Neuronal stem cell (in vitro differentiated cells): Measurements from ENCODE around the gene THBS2.
"Not testable (repeated sequence)": the region's sequence is repeated elsewhere in the genome, so short reads cannot be mapped to it uniquely, and the experiment has no call there.

Experiments
- DNase-seq: peaks from one replicate; pipeline ENCODE4 v3.0.0-alpha.2; 2013; ENCODE audit warnings: low spot score
- H2AFZ ChIP-seq: one replicate; pipeline ENCODE4 v1.6.1; 2013; ENCODE audit warnings: mild to moderate bottlenecking, low read length, inconsistent platforms
- H2AK5ac ChIP-seq: 2 replicates; pipeline ENCODE4 v1.6.1; 2013; ENCODE audit warnings: low read depth, mild to moderate bottlenecking, inconsistent platforms, low read length, moderate library complexity, mixed read lengths
- H2BK120ac ChIP-seq: 2 replicates; pipeline ENCODE4 v1.6.1; 2013; ENCODE audit warnings: low read depth, mild to moderate bottlenecking, inconsistent platforms, low read length, moderate library complexity, mixed read lengths
- H2BK12ac ChIP-seq: one replicate; pipeline ENCODE4 v1.6.1; 2013; ENCODE audit warnings: low read length, inconsistent platforms
- H2BK15ac ChIP-seq: 2 replicates; pipeline ENCODE4 v1.6.1; 2013; ENCODE audit warnings: mild to moderate bottlenecking, low read length, inconsistent platforms, mixed read lengths
- H2BK5ac ChIP-seq: one replicate; pipeline ENCODE4 v1.6.1; 2013; ENCODE audit warnings: inconsistent platforms, mild to moderate bottlenecking, low read length, moderate library complexity
- H3K14ac ChIP-seq: one replicate; pipeline ENCODE4 v1.6.1; 2013; ENCODE audit warnings: low read length, inconsistent platforms
- H3K18ac ChIP-seq: 2 replicates; pipeline ENCODE4 v1.6.1; 2013; ENCODE audit warnings: low read length, inconsistent platforms
- H3K23ac ChIP-seq: 2 replicates; pipeline ENCODE4 v1.6.1; 2013; ENCODE audit warnings: low read depth, mild to moderate bottlenecking, mixed read lengths, low read length, inconsistent platforms; ENCODE audit not compliant: poor library complexity
- H3K27ac ChIP-seq: replicated peaks from 3 replicates; pipeline ENCODE4 v1.5.1; 2013; ENCODE audit warnings: low read length, inconsistent platforms
- H3K27me3 ChIP-seq, 3 experiments: 2 replicates each; pipeline ENCODE4 v1.6.1; 2013; ENCODE audit warnings: low read length in 3 of 3, mild to moderate bottlenecking in 2 of 3, inconsistent platforms in 1 of 3, low read depth in 1 of 3, mixed read lengths in 1 of 3, moderate library complexity in 1 of 3; ENCODE audit not compliant: control insufficient read depth in 3 of 3, insufficient read depth in 3 of 3
- H3K36me3 ChIP-seq, 2 donors: replicated peaks in 1 of 2; 2 replicates each; pipeline ENCODE4 v1.6.1; 2013; ENCODE audit warnings: low read length in 2 of 2; ENCODE audit not compliant: control insufficient read depth in 2 of 2, insufficient read depth in 2 of 2
- H3K4ac ChIP-seq: 2 replicates; pipeline ENCODE4 v1.6.1; 2013; ENCODE audit warnings: inconsistent platforms, mild to moderate bottlenecking, low read length, moderate library complexity
- H3K4me1 ChIP-seq, 2 donors: 1 replicate in 1 of 2; 2 replicates in 1 of 2; pipeline ENCODE4 v1.6.1; 2013; ENCODE audit warnings: low read length in 2 of 2, low read depth in 1 of 2; ENCODE audit not compliant: control insufficient read depth in 2 of 2, insufficient read depth in 1 of 2
- H3K4me2 ChIP-seq: one replicate; pipeline ENCODE4 v1.6.1; 2013; ENCODE audit warnings: mild to moderate bottlenecking, low read length, inconsistent platforms; ENCODE audit not compliant: insufficient read depth, poor library complexity, severe bottlenecking
- H3K4me3 ChIP-seq, 2 donors: 2 replicates each; pipeline ENCODE4 v1.5.1; 2013; ENCODE audit warnings: low read length in 2 of 2, mild to moderate bottlenecking in 2 of 2, inconsistent platforms in 1 of 2, moderate library complexity in 1 of 2
- H3K79me1 ChIP-seq: one replicate; pipeline ENCODE4 v1.6.1; 2013; ENCODE audit warnings: low read depth, mild to moderate bottlenecking, inconsistent platforms, low read length, moderate library complexity
- H3K9ac ChIP-seq: one replicate; pipeline ENCODE4 v1.6.1; 2013; ENCODE audit warnings: mild to moderate bottlenecking, low read depth, low read length, inconsistent platforms; ENCODE audit not compliant: poor library complexity
- H3K9me3 ChIP-seq, 2 donors: replicated peaks in 1 of 2; 2 replicates each; pipeline versions ENCODE3 to v1.6.1; 2013; ENCODE audit warnings: low read length in 2 of 2, mild to moderate bottlenecking in 2 of 2, inconsistent platforms in 1 of 2, low read depth in 1 of 2, mixed read lengths in 1 of 2, moderate library complexity in 1 of 2; ENCODE audit not compliant: control insufficient read depth in 2 of 2, insufficient read depth in 1 of 2
- H4K8ac ChIP-seq: one replicate; pipeline ENCODE4 v1.6.1; 2013; ENCODE audit warnings: low read depth, mild to moderate bottlenecking, inconsistent platforms, low read length, moderate library complexity
- H4K91ac ChIP-seq: one replicate; pipeline ENCODE4 v1.6.1; 2013; ENCODE audit warnings: low read length, low read depth, mild to moderate bottlenecking, inconsistent platforms; ENCODE audit not compliant: poor library complexity
- WGBS, 2 donors: extraction: QIAGEN DNeasy Blood & Tissue Kit; methylation state at CpG; one replicate each; pipeline ENCODE4 v1.1.7; 2013; ENCODE audit warnings: missing lambda C conversion rate in 2 of 2, mixed read lengths in 1 of 2; ENCODE audit not compliant: insufficient read length in 2 of 2, insufficient replicate concordance in 1 of 2; ENCODE audit errors: extremely low coverage in 2 of 2; 5-methylcytosine and 5-hydroxymethylcytosine counted together

THBS2 gene

DNA sequence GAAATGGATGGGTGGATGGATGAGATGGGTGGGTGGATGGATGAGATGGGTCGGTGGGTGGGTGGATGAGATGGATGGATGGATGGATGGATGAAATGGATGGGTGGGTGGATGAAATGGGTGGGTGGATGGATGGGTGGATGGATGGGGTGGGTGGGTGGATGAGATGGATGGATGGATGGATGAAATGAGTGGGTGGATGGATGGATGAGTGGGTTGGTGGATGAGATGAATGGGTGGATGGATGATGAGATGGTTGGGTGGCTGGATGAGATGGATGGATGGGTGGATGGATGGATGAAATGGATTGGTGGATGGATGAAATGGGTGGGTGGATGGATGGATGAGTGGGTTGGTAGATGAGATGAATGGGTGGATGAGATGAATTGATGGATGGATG, 35.7 kb downstream of the THBS2 start:
- H3K4ac ChIP-seq = no peak overlapping the region
- H2BK5ac ChIP-seq = no peak overlapping the region
- no peak overlapping the region for H3K23ac ChIP-seq
- no peak overlapping the region for H4K8ac ChIP-seq
- H2AFZ ChIP-seq = no peak overlapping the region
- H3K27me3 ChIP-seq = no peaks in the 10 kb centered on the region
- no peak overlapping the region for H4K91ac ChIP-seq
- no peaks in the 10 kb centered on the region for H3K79me1 ChIP-seq
- no peak overlapping the region for H3K4me3 ChIP-seq
- no peak overlapping the region for H2BK12ac ChIP-seq
- H3K9me3 ChIP-seq = peaks cover 0 to 7% of the 10 kb centered on the region in 2 donors
- H3K27ac ChIP-seq = no peak overlapping the region
- H3K36me3 ChIP-seq = no peaks in the 10 kb centered on the region
- no peak overlapping the region for H3K4me2 ChIP-seq
- H3K18ac ChIP-seq = no peak overlapping the region
- no peak overlapping the region for H3K14ac ChIP-seq
- H2BK15ac ChIP-seq = no peak overlapping the region
- H3K9ac ChIP-seq = no peak overlapping the region
- H2AK5ac ChIP-seq = no peak overlapping the region
- DNase-seq = no peak
- no CpG with 5 or more reads among the region's 1 CpG for WGBS, 2 donors
- H2BK120ac ChIP-seq = no peak overlapping the region
- peaks cover 0 to 2% of the 10 kb centered on the region in 2 donors for H3K4me1 ChIP-seq

DNA sequence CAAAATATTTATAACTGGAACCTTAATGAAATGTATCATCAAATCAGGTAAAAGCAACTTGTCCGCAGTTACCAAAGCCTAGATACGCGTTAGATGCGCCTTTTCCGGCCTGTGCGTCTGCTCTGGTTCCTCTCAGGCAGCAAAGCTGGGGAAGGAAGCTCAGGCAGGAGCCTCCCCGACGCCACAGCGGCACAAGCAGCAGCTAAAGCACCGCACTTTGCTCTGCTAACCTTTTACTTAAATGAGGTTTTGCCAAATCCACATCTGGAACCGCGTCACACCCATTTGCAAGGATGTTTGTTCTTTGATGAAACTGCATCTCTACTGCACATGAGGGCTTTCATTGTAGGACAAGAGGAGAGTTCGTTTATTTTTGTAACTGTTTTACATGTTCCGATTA, 36.8 kb downstream of the THBS2 start:
- Histone ChIP-seq H3K4me1 (peaks cover 0 to 2% of the 10 kb centered on the region in 2 donors), H2AFZ (no peak overlapping the region), H3K9ac (no peak overlapping the region), H4K8ac (no peak overlapping the region), H3K9me3 (peaks cover 0 to 3% of the 10 kb centered on the region in 2 donors), H2AK5ac (no peak overlapping the region), H4K91ac (no peak overlapping the region), H3K4me2 (no peak overlapping the region), H2BK12ac (no peak overlapping the region), H3K23ac (no peak overlapping the region), H3K79me1 (no peaks in the 10 kb centered on the region), H3K27ac (no peak overlapping the region), H3K27me3 (no peaks in the 10 kb centered on the region), H3K4me3 (no peak overlapping the region), H2BK120ac (no peak overlapping the region), H2BK15ac (no peak overlapping the region), H3K14ac (no peak overlapping the region), H3K36me3 (no peaks in the 10 kb centered on the region), H2BK5ac (no peak overlapping the region), H3K18ac (no peak overlapping the region), H3K4ac (no peak overlapping the region)
- no CpG with 5 or more reads among the region's 14 CpGs for WGBS, 2 donors
- no peak for DNase-seq

DNA sequence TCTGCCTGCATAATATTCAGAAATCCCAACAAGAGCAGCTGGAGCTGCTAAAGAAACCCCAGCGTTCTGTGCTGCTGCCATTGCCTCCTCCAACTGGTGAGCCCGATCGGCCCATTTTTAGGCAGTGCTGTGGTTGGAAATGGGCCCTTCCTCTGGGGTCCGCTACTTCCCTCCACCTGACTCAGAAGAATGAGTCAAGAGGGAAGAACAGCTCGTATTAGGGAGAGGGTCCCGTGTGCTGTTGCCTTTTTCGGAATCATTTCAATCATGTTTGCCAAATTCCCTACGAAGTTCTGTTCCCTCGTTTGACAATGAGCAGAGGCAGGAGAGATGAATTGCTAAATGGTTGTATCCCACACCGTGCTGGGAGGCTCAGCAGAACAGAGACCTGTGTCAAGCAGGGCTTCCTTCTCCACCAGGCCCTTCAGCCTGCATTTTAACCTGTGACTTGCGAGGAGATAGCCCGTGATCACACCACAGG, 38.4 kb downstream of the THBS2 start:
- H3K4ac ChIP-seq = no peak overlapping the region
- H4K8ac ChIP-seq = no peak overlapping the region
- H2BK5ac ChIP-seq = no peak overlapping the region
- H3K4me3 ChIP-seq = no peak overlapping the region
- H3K27me3 ChIP-seq = no peaks in the 10 kb centered on the region
- H2BK15ac ChIP-seq = no peak overlapping the region
- no peaks in the 10 kb centered on the region for H3K79me1 ChIP-seq
- no peak overlapping the region for H2BK120ac ChIP-seq
- DNase-seq = no peak
- H3K36me3 ChIP-seq = no peaks in the 10 kb centered on the region
- H3K9ac ChIP-seq = no peak overlapping the region
- H3K4me2 ChIP-seq = no peak overlapping the region
- no peak overlapping the region for H4K91ac ChIP-seq
- no peak overlapping the region for H3K27ac ChIP-seq
- no peak overlapping the region for H3K23ac ChIP-seq
- WGBS, 2 donors = no CpG with 5 or more reads among the region's 12 CpGs
- H2AFZ ChIP-seq = peak overlapping the region; percentile 87
- H2AK5ac ChIP-seq = no peak overlapping the region
- H3K14ac ChIP-seq = no peak overlapping the region
- H2BK12ac ChIP-seq = no peak overlapping the region
- H3K9me3 ChIP-seq = no peaks in the 10 kb centered on the region
- peaks cover 0 to 2% of the 10 kb centered on the region in 2 donors for H3K4me1 ChIP-seq
- H3K18ac ChIP-seq = no peak overlapping the region

DNA sequence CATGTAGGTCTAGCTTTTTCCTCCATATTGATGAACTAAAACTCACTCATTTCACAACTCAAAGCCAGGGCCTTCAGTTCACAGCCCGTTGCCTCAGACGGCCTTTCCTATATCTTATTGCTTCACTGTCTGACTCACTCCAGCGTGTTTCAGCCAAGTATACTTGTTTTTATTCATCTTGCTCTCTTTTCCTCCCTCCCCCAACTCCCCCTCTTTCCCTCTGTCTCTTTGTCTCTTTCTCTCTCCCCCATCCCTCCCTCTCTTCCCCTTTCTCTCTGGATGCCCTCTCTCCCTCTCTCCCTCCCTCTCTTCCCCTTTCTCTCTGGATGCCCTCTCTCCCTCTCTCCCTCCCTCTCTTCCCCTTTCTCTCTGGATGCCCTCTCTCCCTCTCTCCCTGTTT, 38.9 kb downstream of the THBS2 start:
- not testable (repeated sequence) for H2BK5ac ChIP-seq, H4K8ac ChIP-seq, H3K79me1 ChIP-seq, H3K9ac ChIP-seq, H3K4me2 ChIP-seq, DNase-seq, H3K4me3 ChIP-seq, H3K4me1 ChIP-seq, H3K36me3 ChIP-seq, H3K9me3 ChIP-seq, H4K91ac ChIP-seq, H2AK5ac ChIP-seq, H3K4ac ChIP-seq, H3K23ac ChIP-seq, H3K27me3 ChIP-seq, H2BK12ac ChIP-seq, H2BK15ac ChIP-seq, H3K18ac ChIP-seq, H3K14ac ChIP-seq, H2BK120ac ChIP-seq, H3K27ac ChIP-seq
- no CpG with 5 or more reads among the region's 3 CpGs for WGBS, 2 donors
- H2AFZ ChIP-seq = peak overlapping the region; percentile 87
